ENCODE data around the gene GBP6.

DNA sequence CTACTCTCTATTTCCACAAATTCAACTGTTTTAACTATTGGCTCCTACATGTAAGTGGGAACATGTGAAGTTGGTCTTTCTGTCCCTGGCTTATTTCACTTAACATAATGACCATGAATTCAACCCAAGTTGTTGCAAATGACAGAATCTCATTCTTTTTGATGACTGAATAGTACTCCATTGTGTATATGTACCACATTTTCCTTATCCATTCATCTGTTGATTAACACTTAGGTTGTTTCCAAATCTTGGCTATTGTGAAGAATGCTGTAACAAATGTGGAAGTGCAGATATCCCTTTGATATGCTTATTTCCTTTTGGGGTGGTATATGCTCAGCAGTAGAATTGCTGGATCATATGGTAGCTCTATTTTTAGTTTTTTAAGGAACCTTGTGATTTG lies 33.0 kb downstream of the GBP6 start:
- TF ChIP-seq, protein P1, sequence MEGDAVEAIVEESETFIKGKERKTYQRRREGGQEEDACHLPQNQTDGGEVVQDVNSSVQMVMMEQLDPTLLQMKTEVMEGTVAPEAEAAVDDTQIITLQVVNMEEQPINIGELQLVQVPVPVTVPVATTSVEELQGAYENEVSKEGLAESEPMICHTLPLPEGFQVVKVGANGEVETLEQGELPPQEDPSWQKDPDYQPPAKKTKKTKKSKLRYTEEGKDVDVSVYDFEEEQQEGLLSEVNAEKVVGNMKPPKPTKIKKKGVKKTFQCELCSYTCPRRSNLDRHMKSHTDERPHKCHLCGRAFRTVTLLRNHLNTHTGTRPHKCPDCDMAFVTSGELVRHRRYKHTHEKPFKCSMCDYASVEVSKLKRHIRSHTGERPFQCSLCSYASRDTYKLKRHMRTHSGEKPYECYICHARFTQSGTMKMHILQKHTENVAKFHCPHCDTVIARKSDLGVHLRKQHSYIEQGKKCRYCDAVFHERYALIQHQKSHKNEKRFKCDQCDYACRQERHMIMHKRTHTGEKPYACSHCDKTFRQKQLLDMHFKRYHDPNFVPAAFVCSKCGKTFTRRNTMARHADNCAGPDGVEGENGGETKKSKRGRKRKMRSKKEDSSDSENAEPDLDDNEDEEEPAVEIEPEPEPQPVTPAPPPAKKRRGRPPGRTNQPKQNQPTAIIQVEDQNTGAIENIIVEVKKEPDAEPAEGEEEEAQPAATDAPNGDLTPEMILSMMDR (IDR thresholded peaks at IDR 0.05) = no peak
- TF ChIP-seq POLR2A (IDR thresholded peaks at IDR 0.05) (no peak), POLR2AphosphoS5 (IDR thresholded peaks at IDR 0.05) (no peak)
